Measurements from ENCODE around the gene EPB41L1. TPM values are rescaled to one million over a fixed set of nuclear protein-coding genes. Genes with fewer than 3 reads are reported as not detected.

Gene EPB41L1
- 49.9 to 76.5 TPM (median 64.0 TPM) in 5 replicates for total RNA-seq (2022; extraction: Qiagen RNA extraction; ENCODE audit: low read depth)

GRCh38 chr20:36154700-36155628, at the start of gene EPB41L1:
EPB41L1 (plus strand) TSS chr20:36154740; CDS start chr20:36173778, 19,038 bp downstream.

GRCh38 chr20:36235892-36236785, 81.6 kb downstream of the EPB41L1 start, which contains the start of gene AAR2:
AAR2 (plus strand) TSS chr20:36236478; CDS start chr20:36239869, 3,391 bp downstream.

Other genes with a start within 250 kb of the EPB41L1 start
- 55.1 to 105 TPM (median 90.7 TPM) in 5 replicates for gene SCAND1, start 200.2 kb upstream of the EPB41L1 start, total RNA-seq (2022; extraction: Qiagen RNA extraction; ENCODE audit: low read depth)
- gene CNBD2, start 186.2 kb upstream of the EPB41L1 start, total RNA-seq (2022; extraction: Qiagen RNA extraction; ENCODE audit: low read depth) = 3.7 to 7.7 TPM (median 5.7 TPM) in 5 replicates
- 37.6 to 43.8 TPM (median 41.2 TPM) in 5 replicates for gene AAR2, start 81.7 kb downstream of the EPB41L1 start, total RNA-seq (2022; extraction: Qiagen RNA extraction; ENCODE audit: low read depth)
- 47.8 to 74.2 TPM (median 64.6 TPM) in 5 replicates for gene DLGAP4, start 151.6 kb downstream of the EPB41L1 start, total RNA-seq (2022; extraction: Qiagen RNA extraction; ENCODE audit: low read depth)

All from A549 treated with ZK216348 at 1 μM for 4 hours (cell line).